ENCODE measurements around the gene EVX2.

Gene EVX2

GRCh38 chr2:176039375-176039774, 44.4 kb downstream of the EVX2 start:
- no peak for DNase-seq

DNA sequence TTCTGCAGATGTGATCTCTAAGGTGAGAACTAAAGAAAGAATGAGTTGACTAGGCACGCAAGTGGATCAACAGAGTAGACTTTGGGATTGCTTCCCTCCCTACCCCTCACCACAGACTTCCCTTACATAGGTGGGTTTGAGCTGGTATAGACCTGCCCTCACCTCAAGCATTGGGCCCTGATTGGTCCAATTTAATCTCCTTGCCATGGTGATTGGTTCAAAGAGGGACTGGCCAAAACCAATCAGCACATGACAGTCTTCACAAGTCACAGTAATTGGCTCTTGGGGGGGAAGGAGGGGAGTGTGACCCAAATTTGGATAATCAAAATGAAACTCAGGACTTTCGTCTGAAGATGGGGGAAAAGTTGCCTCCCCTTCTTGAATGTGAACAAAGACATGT, 45.1 kb downstream of the EVX2 start:
- no peak for DNase-seq

GRCh38 chr2:176035013-176035691, 48.6 kb downstream of the EVX2 start:
- DNase-seq, result peak; percentile 37

DNA sequence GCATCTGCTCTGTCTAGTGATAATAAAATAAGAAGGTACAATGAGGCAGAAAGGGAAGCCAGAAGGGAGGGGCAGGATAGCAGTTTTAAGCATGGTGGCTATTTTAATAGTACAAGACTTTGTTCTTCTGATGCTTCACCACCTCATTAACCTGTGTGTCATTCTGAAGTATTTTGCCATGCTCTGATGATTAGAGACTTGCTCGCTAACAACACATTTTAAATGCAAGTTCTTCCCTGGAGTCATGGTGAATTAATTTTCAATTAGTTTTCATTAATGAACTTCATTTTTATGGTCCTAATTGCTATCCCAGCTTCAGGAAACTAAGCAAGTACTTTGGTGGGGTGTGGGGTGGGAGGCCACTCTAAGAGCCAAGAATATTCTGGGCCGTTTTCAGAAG, 56.0 kb downstream of the EVX2 start:
- no peak for DNase-seq
